Measurements from ENCODE around the gene RDH16.

- TF ChIP-seq CTCF (IDR thresholded peaks at IDR 0.05) (peak in 1 of 4 experiments; percentile 11), POLR2AphosphoS5 (IDR thresholded peaks at IDR 0.05) (no peak)
These were observed 49.5 kb upstream of the RDH16 start for GRCh38 chr12:57006809-57007475.
